Left hindlimb (tissue), 1 donor: ENCODE data around the gene RTF1.
A peak's percentile ranks its signal among the peaks of the same experiment; 100 is the strongest.

Experiments
- DNase-seq: peaks from one replicate; pipeline ENCODE4 v3.0.0-alpha.2; 2018

RTF1 gene

DNA sequence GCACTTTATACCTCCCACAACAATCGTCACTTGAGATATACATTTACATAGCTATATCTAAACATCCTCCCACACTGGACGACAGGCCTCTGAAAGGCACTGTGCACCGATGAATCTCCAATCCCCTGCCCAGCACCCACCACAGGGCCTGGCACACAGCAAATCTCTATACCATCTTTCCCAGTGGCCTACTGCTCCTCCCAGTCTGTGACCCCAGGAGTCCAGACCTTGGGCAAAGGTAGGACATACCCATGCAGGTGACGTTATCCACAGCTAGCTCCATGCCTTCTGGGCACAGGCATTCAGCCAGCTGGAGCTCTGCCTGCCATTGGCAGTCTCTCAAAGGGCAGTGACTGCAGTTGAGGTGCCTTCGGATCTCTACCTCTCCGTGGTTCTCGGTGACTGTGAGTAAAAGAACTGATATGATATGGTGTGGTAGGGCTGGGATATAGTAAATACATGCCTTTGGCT lies 91.0 kb downstream of the RTF1 start:
- DNase-seq = no peak

DNA sequence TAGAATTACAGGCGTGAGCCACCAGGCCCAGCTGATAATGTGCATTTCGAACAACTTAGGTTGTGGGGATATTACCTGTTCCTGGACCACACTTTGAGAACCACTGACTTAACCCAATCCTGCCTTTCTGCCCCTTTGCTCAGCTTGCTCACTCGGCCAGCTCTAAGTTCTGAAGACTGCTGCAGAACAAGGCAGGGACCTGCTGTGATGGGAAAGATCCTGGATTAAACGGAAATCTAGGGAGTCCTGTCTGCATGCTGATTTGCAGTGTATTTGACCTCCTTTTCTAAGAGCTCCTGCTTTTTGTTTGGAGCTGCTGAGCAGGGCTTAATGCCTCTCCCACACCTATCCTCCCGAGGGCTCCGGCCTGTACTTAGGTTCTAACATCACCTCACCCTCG lies 93.8 kb downstream of the RTF1 start:
- no peak for DNase-seq

DNA sequence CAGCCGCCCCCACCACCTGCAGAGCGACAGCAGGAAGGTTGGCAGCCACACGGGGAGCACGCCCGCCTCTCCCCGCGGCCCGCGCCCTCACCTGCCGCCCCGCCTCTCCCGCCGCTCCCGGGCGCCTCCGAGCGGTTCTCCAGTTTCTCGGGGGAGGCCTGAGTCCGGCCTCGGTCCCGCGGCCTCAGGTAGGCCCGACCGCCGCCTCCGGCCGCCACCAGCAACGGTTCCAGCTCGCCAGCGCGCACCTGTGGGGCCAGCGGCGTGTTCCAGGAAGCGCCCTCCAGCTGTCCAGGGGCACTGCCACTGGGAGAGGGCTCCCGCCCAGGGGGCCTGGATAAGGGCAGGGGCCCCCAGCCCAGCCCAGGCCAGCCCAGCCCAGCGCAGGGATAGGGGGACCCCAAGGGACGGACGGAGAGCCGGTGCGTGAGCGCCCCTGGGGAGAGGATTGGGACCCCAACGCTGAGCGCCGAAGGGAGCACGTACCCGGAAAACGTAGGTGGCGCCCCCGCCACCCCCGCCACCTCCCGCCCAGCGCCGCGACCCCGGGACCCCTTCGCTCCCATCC lies 94.5 kb downstream of the RTF1 start:
- no peak for DNase-seq

DNA sequence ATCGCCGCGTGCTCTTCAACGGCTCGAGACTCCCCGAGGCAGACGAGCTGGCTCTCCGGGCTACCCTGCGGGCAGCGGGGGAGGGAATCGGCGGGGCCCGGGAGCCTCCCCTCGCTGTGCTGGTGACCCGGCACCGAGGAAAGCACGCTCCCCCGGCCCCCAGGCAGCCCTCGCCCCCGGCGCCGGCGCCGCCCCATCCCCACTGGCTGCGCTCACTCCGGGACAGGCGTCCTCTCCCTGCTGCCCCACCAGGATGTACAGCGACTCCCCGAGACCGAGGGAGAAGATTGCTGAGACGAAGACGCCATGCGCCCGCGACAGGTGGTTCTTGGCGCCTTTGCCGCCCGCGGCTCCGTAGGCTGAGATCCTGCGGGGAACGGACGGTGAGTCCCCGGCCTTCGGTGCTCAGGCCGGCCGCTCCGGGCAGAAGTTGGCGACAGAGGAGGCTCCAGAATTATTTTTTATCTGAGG lies 95.0 kb downstream of the RTF1 start:
- no peak for DNase-seq

DNA sequence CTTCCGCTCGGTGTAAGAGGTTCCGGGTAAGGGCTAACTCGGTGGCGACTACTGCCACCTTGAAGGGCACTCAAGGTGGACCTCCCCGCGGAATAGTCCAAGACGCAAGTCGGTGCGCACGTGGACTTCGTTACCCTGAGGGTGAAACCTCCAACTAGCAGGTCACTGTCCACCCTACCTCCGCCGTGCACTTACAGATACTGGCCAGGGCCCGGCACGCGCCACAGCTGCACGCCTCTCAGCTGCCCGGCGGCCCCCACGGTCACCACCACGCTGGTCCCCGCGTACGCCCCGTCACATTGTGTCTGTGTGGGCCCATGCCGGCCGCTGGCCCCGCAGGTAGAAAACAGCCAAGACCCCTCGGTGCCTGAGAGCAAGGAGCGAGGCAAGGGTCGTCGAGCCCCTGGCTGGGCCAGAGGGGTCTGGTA lies 95.6 kb downstream of the RTF1 start:
- no peak for DNase-seq

DNA sequence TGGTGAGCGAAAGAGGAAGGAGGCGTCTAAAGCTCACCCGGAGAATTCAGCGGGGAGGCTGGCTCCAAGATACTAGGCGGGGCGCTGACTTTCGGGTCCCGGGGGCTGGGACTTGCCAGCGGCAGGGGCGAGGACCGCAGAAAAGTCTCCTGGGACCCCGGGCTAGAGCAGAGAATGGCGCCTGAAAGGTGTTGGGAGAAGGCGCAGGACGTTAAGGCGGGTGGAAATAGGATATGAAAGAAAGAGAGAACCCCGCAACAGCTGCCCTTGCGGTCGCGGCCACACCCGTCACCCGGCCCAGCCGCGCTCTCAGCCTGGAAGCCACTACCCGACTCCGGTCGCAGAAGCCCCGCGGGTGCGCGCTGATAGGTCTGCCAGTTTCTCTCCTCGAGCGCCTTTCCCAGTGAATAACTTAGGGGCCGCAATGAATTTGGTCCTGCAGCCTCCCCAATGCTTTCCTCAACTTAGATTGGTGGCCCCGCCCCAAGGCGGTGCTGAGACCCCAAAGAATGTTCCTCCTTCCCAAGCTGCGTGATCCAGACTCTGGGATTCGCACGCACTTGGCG lies 96.1 kb downstream of the RTF1 start:
- no peak for DNase-seq

DNA sequence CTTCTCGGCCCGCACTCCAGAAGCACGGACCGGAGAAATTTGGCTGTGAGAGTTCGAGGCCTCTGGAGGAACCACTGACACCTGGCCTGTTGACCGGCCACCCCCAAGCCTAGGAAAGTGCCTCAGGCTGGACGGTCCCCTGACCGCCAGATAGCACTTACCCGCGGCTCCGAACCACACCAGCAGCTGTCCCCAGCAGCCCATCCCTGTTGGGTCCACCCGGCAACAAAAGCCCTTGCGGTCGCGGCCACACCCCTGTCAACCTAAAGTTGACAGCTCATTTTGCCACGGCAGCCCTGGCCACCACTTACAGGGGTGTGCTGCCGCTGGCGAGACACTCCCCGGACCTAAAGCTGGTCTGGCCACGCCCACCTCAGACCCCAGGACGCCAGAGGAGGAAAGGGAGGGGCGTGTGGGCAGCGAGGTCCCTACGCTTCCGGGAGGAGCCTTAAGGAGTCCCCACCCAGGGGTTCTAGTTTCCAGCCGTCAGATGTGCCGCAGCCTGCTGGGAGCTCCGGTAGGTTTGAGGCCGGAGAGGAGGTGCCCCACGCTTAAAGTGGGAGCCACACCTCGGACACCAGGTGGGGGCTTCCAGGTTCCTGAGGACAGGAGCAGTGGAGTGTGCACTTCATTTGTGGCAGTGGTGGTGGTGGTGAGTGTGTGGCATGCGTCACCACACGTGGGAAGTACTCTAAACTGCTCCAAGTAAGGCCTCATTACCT lies 96.8 kb downstream of the RTF1 start, which contains the start of gene LTK:
Gene LTK, minus strand, starts transcription at position 322 of the 722 bp plus-strand sequence. Its CDS starts 118 bp downstream, at position 204.
- peak; percentile 72 for DNase-seq

DNA sequence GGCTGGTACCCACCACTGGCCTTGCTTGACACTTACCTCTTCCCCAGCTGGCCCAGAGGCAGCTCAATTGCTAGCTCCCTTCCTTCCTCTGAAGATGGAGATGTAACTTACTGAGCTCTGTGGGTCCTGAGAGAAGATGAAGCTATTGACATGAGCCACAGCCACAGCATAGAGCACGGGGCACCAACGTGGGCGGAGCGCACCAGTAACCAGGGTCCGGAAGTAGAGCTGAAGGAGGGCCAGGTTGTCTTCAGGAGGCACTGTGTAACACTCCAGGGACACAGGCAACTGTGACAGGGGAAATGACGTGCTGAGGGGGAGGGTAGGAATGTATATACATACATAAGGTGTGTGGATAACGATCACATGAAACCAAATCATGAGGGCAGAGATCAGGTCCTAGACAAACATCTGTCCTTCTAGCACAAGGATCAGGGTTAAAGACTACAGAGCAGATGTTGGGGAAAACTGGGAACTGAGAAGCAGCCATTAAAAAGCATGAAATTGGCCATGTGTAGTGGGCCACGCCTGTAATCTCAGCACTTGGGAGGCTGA lies 101.1 kb downstream of the RTF1 start:
- DNase-seq = no peak

DNA sequence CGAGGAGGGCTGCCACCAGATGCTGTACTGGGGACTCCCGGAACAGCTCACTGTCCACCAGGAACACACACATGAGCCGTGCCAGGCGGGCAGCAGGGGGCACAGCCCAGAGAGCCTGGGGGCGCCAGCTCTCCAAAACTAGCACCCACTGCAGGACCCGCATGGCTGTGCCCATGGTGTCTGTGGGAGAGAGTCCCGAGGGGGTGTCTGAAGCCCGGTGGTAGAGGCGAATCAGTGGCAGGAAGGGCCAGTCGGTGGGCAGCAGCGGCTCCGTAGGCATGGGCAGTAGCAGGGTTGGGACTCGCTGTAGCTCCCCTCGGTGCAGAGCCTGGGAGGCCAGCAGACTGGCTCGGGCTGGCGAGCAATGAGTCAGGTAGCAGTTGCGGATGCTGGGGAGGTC lies 103.7 kb downstream of the RTF1 start:
- no peak for DNase-seq

DNA sequence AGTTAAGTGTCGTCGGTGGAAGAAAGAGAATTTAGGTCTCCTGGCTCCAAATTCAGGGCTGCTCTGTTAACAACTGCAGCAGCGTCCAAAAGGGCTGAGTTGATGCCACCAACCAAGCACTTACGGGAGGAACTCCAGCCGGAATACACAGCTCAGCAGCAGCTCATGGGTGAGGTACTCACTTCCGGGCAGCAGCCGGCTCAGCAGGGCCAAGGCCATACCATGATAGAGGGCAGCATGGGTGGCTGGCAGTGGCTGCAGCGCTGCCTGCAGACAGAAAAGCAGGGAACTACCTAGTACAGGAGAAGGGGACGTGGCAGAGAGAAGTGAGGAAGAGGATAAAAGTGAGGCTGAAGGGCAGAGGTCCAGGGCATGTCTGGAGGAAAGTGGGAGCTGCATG lies 104.7 kb downstream of the RTF1 start:
- DNase-seq = no peak

DNA sequence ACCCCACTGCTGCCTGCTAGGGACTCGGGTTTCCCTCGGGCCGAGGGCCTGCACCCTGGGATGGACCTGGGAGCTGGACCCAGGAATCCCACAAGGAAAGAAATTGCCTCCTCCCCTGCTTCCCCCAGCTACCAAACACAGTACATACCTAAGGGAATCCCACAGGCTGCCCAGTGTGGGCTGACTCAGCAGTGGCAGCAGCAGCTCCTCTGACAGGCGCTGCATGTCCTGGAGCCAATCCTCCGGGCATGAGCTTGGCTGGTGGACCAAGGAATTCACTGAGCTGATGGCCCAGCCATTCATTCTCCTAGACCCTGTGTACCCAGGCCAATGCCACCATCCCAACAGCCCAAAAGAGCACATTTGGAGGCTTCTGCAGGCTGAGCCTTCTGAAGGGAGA lies 106.2 kb downstream of the RTF1 start:
- no peak for DNase-seq

DNA sequence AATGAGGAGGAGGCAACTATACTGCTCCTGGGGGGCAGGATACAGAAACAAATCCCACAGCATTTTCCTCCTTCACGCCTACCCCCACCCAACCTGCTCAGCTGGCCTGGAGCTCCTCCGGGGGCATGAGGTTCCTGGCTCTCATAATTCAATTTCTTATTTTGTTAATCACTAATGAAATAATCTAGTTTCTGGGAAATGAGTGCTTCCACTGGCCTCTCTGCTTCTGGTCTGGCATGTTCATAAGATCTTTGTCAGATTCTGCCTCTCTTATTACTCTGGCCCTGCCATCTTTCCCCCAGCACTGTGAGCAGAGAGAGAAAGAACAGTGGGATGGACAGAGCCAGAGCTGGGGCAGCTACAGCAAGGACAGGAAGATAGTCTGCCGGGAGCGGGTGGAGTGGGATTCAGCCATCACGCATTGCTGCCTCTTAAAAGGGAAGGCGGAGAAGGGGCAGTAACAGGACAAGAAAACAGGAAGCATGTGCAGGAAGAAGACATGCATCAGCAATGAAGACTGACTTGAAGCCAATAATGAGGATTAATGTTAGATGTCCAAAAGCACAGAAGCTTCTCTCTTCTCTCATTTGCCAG lies 113.6 kb downstream of the RTF1 start:
- DNase-seq = no peak
